HG03280 (cell line): ENCODE results near the gene RAI2.

Experiments
- ATAC-seq: cut with Tn5 transposase; IDR thresholded peaks from one replicate; pipeline ENCODE4 v1.9.1; 2021; ENCODE audit warnings: mild to moderate bottlenecking, moderate library complexity; ENCODE audit not compliant: unreplicated experiment

Gene RAI2

GRCh38 chrX:17860811-17861488 lies at the start of gene RAI2:
RAI2 (minus strand) TSS chrX:17861298; CDS start chrX:17802010, 59,288 bp downstream.
- ATAC-seq = no peak

GRCh38 chrX:17888421-17888820 lies 27.3 kb upstream of the RAI2 start:
- ATAC-seq = no peak

- no peak for ATAC-seq
Observed at GRCh38 chrX:17882680-17883079, 21.6 kb upstream of the RAI2 start.

GRCh38 chrX:17878028-17878670 lies 17.1 kb upstream of the RAI2 start:
- no peak for ATAC-seq

- no peak for ATAC-seq
Observed at GRCh38 chrX:17876135-17876534, 15.0 kb upstream of the RAI2 start.

- ATAC-seq = no peak
Observed at GRCh38 chrX:17869580-17869979, 8.5 kb upstream of the RAI2 start.

- ATAC-seq = no peak
Observed at GRCh38 chrX:17861489-17862011, 452 bp upstream of the RAI2 start.

- ATAC-seq = no peak
Observed at GRCh38 chrX:17860179-17860780, 818 bp downstream of the RAI2 start.

- no peak for ATAC-seq
Observed at GRCh38 chrX:17859609-17860178, 1.4 kb downstream of the RAI2 start.

GRCh38 chrX:17854531-17854930 lies 6.6 kb downstream of the RAI2 start:
- ATAC-seq = no peak

GRCh38 chrX:17854069-17854468 lies 7.0 kb downstream of the RAI2 start:
- ATAC-seq = no peak

- ATAC-seq = no peak
Observed at GRCh38 chrX:17851874-17852273, 9.2 kb downstream of the RAI2 start.

GRCh38 chrX:17848545-17849265 lies 12.4 kb downstream of the RAI2 start:
- no peak for ATAC-seq

GRCh38 chrX:17846045-17846444 lies 15.1 kb downstream of the RAI2 start:
- ATAC-seq = no peak

- ATAC-seq = no peak
Observed at GRCh38 chrX:17844236-17844635, 16.9 kb downstream of the RAI2 start.

- ATAC-seq = no peak
Observed at GRCh38 chrX:17842769-17843525, 18.2 kb downstream of the RAI2 start.

GRCh38 chrX:17839269-17839668 lies 21.8 kb downstream of the RAI2 start:
- no peak for ATAC-seq

- ATAC-seq = no peak
Observed at GRCh38 chrX:17836830-17837229, 24.3 kb downstream of the RAI2 start.

GRCh38 chrX:17833954-17834353 lies 27.1 kb downstream of the RAI2 start:
- ATAC-seq = no peak

- ATAC-seq = no peak
Observed at GRCh38 chrX:17831255-17831654, 29.8 kb downstream of the RAI2 start.
